Endothelial cell of umbilical vein (primary cell): Measurements from ENCODE around the gene CRACR2B. TPM values are rescaled to one million over a fixed set of nuclear protein-coding genes. Genes with fewer than 3 reads are reported as not detected.

Source experiments
- BruUV-seq: library from RNA; stranded (reverse); fragments of 400-500 nt; replicated peaks from 2 replicates; lab custom pipeline; 2021; lab: Mats Ljungman, UMichigan
- CTCF ChIA-PET: fragments of 300-600, 350-600 bp; sonication (Branson Sonifier 250); formaldehyde crosslinking; loops from one replicate; lab custom pipeline; 2021; ENCODE audit warnings: antibody characterized with exemption, inconsistent platforms; lab: Charles Lee
- POLR2A ChIA-PET: fragments of 300-600, 350-600 bp; sonication (Branson Sonifier 250); formaldehyde crosslinking; loops from one replicate; lab custom pipeline; 2021; ENCODE audit warnings: antibody characterized with exemption, inconsistent platforms; lab: Charles Lee
- DNase-seq: peaks from one replicate; pipeline ENCODE4 v3.0.0-alpha.2; 2011; ENCODE audit warnings: low read depth, low spot score
- FAIRE-seq: peaks from 2 replicates; lab custom pipeline; 2011; peaks lifted over from hg19 to GRCh38; lab: Jason Lieb, UNC
- H2AFZ ChIP-seq: 2 replicates; pipeline ENCODE4 v1.6.0; 2012; ENCODE audit warnings: low read depth, low read length, control low read depth, inconsistent platforms
- H3K27ac ChIP-seq: 2 replicates; pipeline ENCODE4 v1.5.1; 2011; ENCODE audit warnings: low read depth, mild to moderate bottlenecking, control low read depth, low read length, moderate library complexity; ENCODE audit not compliant: insufficient read depth
- H3K27me3 ChIP-seq, 2 experiments: 2 replicates each; pipeline versions ENCODE4 v1.6.0 to v1.6.1; 2011; ENCODE audit warnings: low read length in 2 of 2, mixed read lengths in 1 of 2; ENCODE audit not compliant: control insufficient read depth in 2 of 2, insufficient read depth in 2 of 2
- H3K36me3 ChIP-seq, 2 experiments: 2 replicates in 1 of 2; 3 replicates in 1 of 2; pipeline ENCODE4 v1.5.1; 2011; ENCODE audit warnings: low read length in 2 of 2, mild to moderate bottlenecking in 1 of 2, moderate library complexity in 1 of 2; ENCODE audit not compliant: control insufficient read depth in 2 of 2, insufficient read depth in 2 of 2; ENCODE audit errors: extremely low read depth in 1 of 2
- H3K4me1 ChIP-seq: 3 replicates; pipeline ENCODE4 v1.5.1; 2011; ENCODE audit warnings: mild to moderate bottlenecking, low read length; ENCODE audit not compliant: control insufficient read depth, insufficient read depth; ENCODE audit errors: extremely low read depth
- H3K4me2 ChIP-seq: 2 replicates; pipeline ENCODE4 v1.6.1; 2011; ENCODE audit warnings: low read length, control low read depth, mixed read lengths; ENCODE audit not compliant: insufficient read depth
- H3K4me3 ChIP-seq, 3 experiments: fragments of 200-600 bp in 1 of 3; sonication (generic), shearing (Covaris generic) in 1 of 3; replicated peaks in 1 of 3; 2 replicates each; pipeline ENCODE4 v1.5.1; 2011 to 2016; ENCODE audit warnings: control low read depth in 3 of 3, low read length in 3 of 3, mild to moderate bottlenecking in 2 of 3, inconsistent platforms in 1 of 3, low read depth in 1 of 3, moderate library complexity in 1 of 3; ENCODE audit not compliant: insufficient read depth in 1 of 3
- H3K79me2 ChIP-seq: 2 replicates; pipeline ENCODE4 v1.6.0; 2012; ENCODE audit warnings: low read length, inconsistent platforms; ENCODE audit not compliant: control insufficient read depth, insufficient read depth
- H3K9ac ChIP-seq: replicated peaks from 2 replicates; pipeline ENCODE3; 2011; ENCODE audit warnings: low read length, control low read depth; ENCODE audit not compliant: insufficient read depth; ENCODE audit errors: extremely low read depth
- H3K9me1 ChIP-seq: replicated peaks from 3 replicates; pipeline ENCODE4 v1.6.0; 2011; ENCODE audit warnings: mild to moderate bottlenecking, low read length; ENCODE audit not compliant: control insufficient read depth, insufficient read depth; ENCODE audit errors: extremely low read depth
- H3K9me3 ChIP-seq: replicated peaks from 2 replicates; pipeline ENCODE4 v1.5.1; 2012; ENCODE audit warnings: low read length, inconsistent platforms; ENCODE audit not compliant: control insufficient read depth, insufficient read depth
- H4K20me1 ChIP-seq: replicated peaks from 2 replicates; pipeline ENCODE3; 2011; ENCODE audit warnings: mild to moderate bottlenecking, low read length; ENCODE audit not compliant: control insufficient read depth, insufficient read depth; ENCODE audit errors: extremely low read depth
- CTCF ChIP-seq, 2 donors: IDR thresholded peaks; 1 replicate in 1 of 2; 2 replicates in 1 of 2; pipeline ENCODE4 v1.5.1; 2011; ENCODE audit warnings: low read length in 2 of 2, mild to moderate bottlenecking in 2 of 2, moderate library complexity in 2 of 2, control low read depth in 1 of 2, inconsistent platforms in 1 of 2, low read depth in 1 of 2; ENCODE audit not compliant: insufficient read depth in 1 of 2; ENCODE audit errors: extremely low read depth in 1 of 2
- EZH2 ChIP-seq: IDR thresholded peaks from 2 replicates; pipeline ENCODE4 v1.6.1; 2012; ENCODE audit warnings: borderline replicate concordance, low read depth, mild to moderate bottlenecking, moderate library complexity, low read length, inconsistent platforms; ENCODE audit not compliant: severe bottlenecking
- FOS ChIP-seq: IDR thresholded peaks from 2 replicates; pipeline ENCODE4 v1.6.1; 2011; ENCODE audit warnings: mild to moderate bottlenecking, low read length, moderate library complexity, borderline replicate concordance; ENCODE audit not compliant: insufficient read depth
- GATA2 ChIP-seq: IDR thresholded peaks from 2 replicates; pipeline ENCODE4 v1.7.0; 2011; ENCODE audit warnings: low read depth, mild to moderate bottlenecking, moderate library complexity, mixed read lengths, low read length; ENCODE audit not compliant: insufficient read length, insufficient read depth
- MAX ChIP-seq: IDR thresholded peaks from 2 replicates; pipeline ENCODE4 v1.6.1; 2011; ENCODE audit not compliant: insufficient read depth, insufficient read length
- MYC ChIP-seq: IDR thresholded peaks from one replicate; pipeline ENCODE4 v1.6.1; 2011; ENCODE audit warnings: mild to moderate bottlenecking, low read depth, low read length
- POLR2A ChIP-seq: IDR thresholded peaks from 2 replicates; pipeline ENCODE4 v1.6.1; 2012; ENCODE audit warnings: low read depth, mild to moderate bottlenecking, control low read depth, low read length
- POLR2AphosphoS5 ChIP-seq: IDR thresholded peaks from 2 replicates; pipeline ENCODE4 v1.6.1; 2012; ENCODE audit warnings: low read depth, mild to moderate bottlenecking, control low read depth, low read length, moderate library complexity; ENCODE audit not compliant: insufficient read depth
- dilution Hi-C: fragments of 300-500 bp; cut with MboI; formaldehyde crosslinking; loops from one replicate; pipeline ENCODE4 v1.15.0; 2019; ENCODE audit warnings: low sequenced_read_pairs; ENCODE audit not compliant: extremely low pct_ligation_motif_present
- intact Hi-C: fragments of 100-400 bp; cut with micrococcal nuclease; formaldehyde crosslinking; loops from one replicate; pipeline ENCODE4 v1.10.0; 2022
- polyA plus RNA-seq, 4 experiments: library from polyadenylated mRNA; depleted of rRNA in 3 of 4; stranded (reverse) in 3 of 4; unstranded in 1 of 4; fragments of >200 nt; gene quantifications; 2 replicates each; pipeline versions ENCODE4 v1.2.1 to v1.2.3, GENCODE V29; 2011 to 2012; ENCODE audit warnings: missing spikeins in 1 of 4
- total RNA-seq: library from RNA; stranded (reverse); gene quantifications from 2 replicates; pipeline ENCODE4 v1.2.3, GENCODE V29; 2021

Gene CRACR2B
- total and polyA plus RNA-seq, 2 donors (not counting 3 experiments of a cell fraction or from before 2014, with no cell fraction given): 8.4 to 9.3 TPM

- intact Hi-C loops: no loop called here
- Histone ChIP-seq H3K36me3 (peaks cover 0 to 4% of the 10 kb centered on the region in 2 experiments), H3K4me1 (peaks cover 57% of the 10 kb centered on the region), H3K27ac (no peak overlapping the region), H3K4me2 (no peak overlapping the region), H3K9ac (no peak overlapping the region), H4K20me1 (no peaks in the 10 kb centered on the region), H3K79me2 (peaks cover 20% of the 10 kb centered on the region), H3K9me1 (no peaks in the 10 kb centered on the region), H2AFZ (no peak overlapping the region), H3K9me3 (no peaks in the 10 kb centered on the region), H3K4me3 (no peak overlapping the region), H3K27me3 (no peaks in the 10 kb centered on the region)
- FAIRE-seq (no peak), DNase-seq (peak; percentile 39)
- BruUV-seq: no TSS peak
- CTCF ChIA-PET: interaction anchor here (0.8 to 2.7 kb wide), 2 partner anchors 9 to 17 kb away, joined by 3 to 8 read pairs; no protein-coding TSS in a partner anchor
- dilution Hi-C loops: no loop called here
- no peak for TF ChIP-seq MAX
- no peak for TF ChIP-seq POLR2AphosphoS5
- no peak for TF ChIP-seq CTCF (IDR thresholded peaks at IDR 0.05; ENCODE audit: extremely low read depth in 1 of 2, insufficient read depth in 1 of 2, low read depth in 1 of 2, low read length in 2 of 2)
- TF ChIP-seq EZH2: no peak
- TF ChIP-seq MYC: no peak
- TF ChIP-seq POLR2A: no peak
- no peak for TF ChIP-seq FOS
- no peak for TF ChIP-seq GATA2
- POLR2A ChIA-PET: interaction anchor here (2.3 to 3.6 kb wide), 2 partner anchors 11 to 12 kb away, joined by 15 to 28 read pairs; partner anchors contain the start of genes PNPLA2, POLR2L and TSPAN4
Observed at GRCh38 chr11:831118-831864, 3.6 kb downstream of the CRACR2B start.
